Activated naive CD4-positive, alpha-beta T cell treated with anti-CD3 and anti-CD28 coated beads, Interleukin-2, amount 50 U/mL, for 72 hours (primary cell): Measurements from ENCODE around the gene TST. TPM values are rescaled to one million over a fixed set of nuclear protein-coding genes. Genes with fewer than 3 reads are reported as not detected.

ENCODE experiments used
- ATAC-seq, 2 donors: fragments of 150-1000 bp; cut with Tn5 transposase; 2 replicates each; pipeline ENCODE4 v1.10.0; 2021; ENCODE audit warnings: mild to moderate bottlenecking in 2 of 2, moderate library complexity in 2 of 2
- DNase-seq, 2 donors: peaks; one replicate each; pipeline ENCODE4 v3.0.0; 2021 to 2022; ENCODE audit warnings: low spot score in 2 of 2
- H3K27ac Mint-ChIP-seq, 2 donors: one replicate each; pipeline ENCODE4 v1.8.0; 2022; ENCODE audit warnings: mild to moderate bottlenecking in 2 of 2, mixed read lengths in 2 of 2
- H3K36me3 Mint-ChIP-seq, 2 donors: one replicate each; pipeline ENCODE4 v1.8.0; 2022; ENCODE audit warnings: mixed read lengths in 2 of 2
- H3K9me3 Mint-ChIP-seq, 2 donors: one replicate each; pipeline ENCODE4 v1.8.0; 2022; ENCODE audit warnings: mixed read lengths in 2 of 2
- total RNA-seq, 2 donors: library from RNA; stranded (reverse); gene quantifications; one replicate each; pipeline ENCODE4 v1.2.3, GENCODE V29; 2022

The TST gene
- total RNA-seq, 2 donors from 2014 or later = 5.1 to 5.3 TPM

- Mint-ChIP-seq H3K36me3 (peaks cover 13 to 14% of the 10 kb centered on the region in 2 donors), H3K9me3 (peaks cover 5 to 17% of the 10 kb centered on the region in 2 donors), H3K27ac (no peak overlapping the region)
- ATAC-seq (no peak), DNase-seq (no peak)
Measured at GRCh38 chr22:36988075-36988832, 31.0 kb downstream of the TST start.

GRCh38 chr22:36986242-36986821 is 32.9 kb downstream of the TST start:
- peaks cover 13 to 14% of the 10 kb centered on the region in 2 donors for H3K36me3 Mint-ChIP-seq
- H3K27ac Mint-ChIP-seq = no peak overlapping the region
- H3K9me3 Mint-ChIP-seq = peaks cover 5 to 17% of the 10 kb centered on the region in 2 donors
- ATAC-seq = peak; percentile 70 to 78
- peak in 1 of 2 donors; percentile 73 for DNase-seq

- no peak for ATAC-seq
- no peak for DNase-seq
- H3K27ac Mint-ChIP-seq = no peak overlapping the region
- peaks cover 13 to 14% of the 10 kb centered on the region in 2 donors for H3K36me3 Mint-ChIP-seq
- H3K9me3 Mint-ChIP-seq = peaks cover 5 to 17% of the 10 kb centered on the region in 2 donors
Measured at GRCh38 chr22:36985211-36985889, 33.9 kb downstream of the TST start.

- no peak overlapping the region for H3K27ac Mint-ChIP-seq
- ATAC-seq = no peak
- no peak for DNase-seq
- peaks cover 5 to 17% of the 10 kb centered on the region in 2 donors for H3K9me3 Mint-ChIP-seq
- peaks cover 13 to 14% of the 10 kb centered on the region in 2 donors for H3K36me3 Mint-ChIP-seq
Measured at GRCh38 chr22:36982136-36982535, 37.1 kb downstream of the TST start.

GRCh38 chr22:36981247-36981775 is 37.9 kb downstream of the TST start:
- Mint-ChIP-seq H3K27ac (no peak overlapping the region), H3K36me3 (peaks cover 12% of the 10 kb centered on the region in 2 donors), H3K9me3 (peaks cover 5 to 11% of the 10 kb centered on the region in 2 donors)
- ATAC-seq (no peak), DNase-seq (no peak)

GRCh38 chr22:36979016-36979910 is 40.0 kb downstream of the TST start:
- no peak overlapping the region for H3K27ac Mint-ChIP-seq
- H3K9me3 Mint-ChIP-seq = no peaks in the 10 kb centered on the region
- ATAC-seq (no peak), DNase-seq (no peak)
- no peaks in the 10 kb centered on the region for H3K36me3 Mint-ChIP-seq

- Mint-ChIP-seq H3K36me3 (no peaks in the 10 kb centered on the region), H3K9me3 (no peaks in the 10 kb centered on the region), H3K27ac (peak overlapping the region; percentile 86 to 96)
- peak; percentile 85 to 91 for ATAC-seq
- peak; percentile 89 to 92 for DNase-seq
Measured at GRCh38 chr22:36977947-36978660, 41.1 kb downstream of the TST start.

- H3K36me3 Mint-ChIP-seq = no peaks in the 10 kb centered on the region
- ATAC-seq (peak; percentile 88 to 97), DNase-seq (peak; percentile 70 to 86)
- peak overlapping the region; percentile 86 to 96 for H3K27ac Mint-ChIP-seq
- no peaks in the 10 kb centered on the region for H3K9me3 Mint-ChIP-seq
Measured at GRCh38 chr22:36977401-36977861, 41.8 kb downstream of the TST start.

- no peaks in the 10 kb centered on the region for H3K9me3 Mint-ChIP-seq
- DNase-seq (no peak), ATAC-seq (no peak)
- H3K27ac Mint-ChIP-seq = no peak overlapping the region
- H3K36me3 Mint-ChIP-seq = no peaks in the 10 kb centered on the region
Measured at GRCh38 chr22:36976606-36977005, 42.6 kb downstream of the TST start.

- no peaks in the 10 kb centered on the region for H3K9me3 Mint-ChIP-seq
- ATAC-seq (no peak), DNase-seq (no peak)
- H3K27ac Mint-ChIP-seq = peak overlapping the region in 1 of 2 donors; percentile 87
- no peaks in the 10 kb centered on the region for H3K36me3 Mint-ChIP-seq
Measured at GRCh38 chr22:36971341-36972125, 47.7 kb downstream of the TST start.

GRCh38 chr22:36968249-36968964 is 50.8 kb downstream of the TST start:
- no peak for DNase-seq
- no peak overlapping the region for H3K27ac Mint-ChIP-seq
- no peak for ATAC-seq
- no peaks in the 10 kb centered on the region for H3K36me3 Mint-ChIP-seq
- no peaks in the 10 kb centered on the region for H3K9me3 Mint-ChIP-seq

GRCh38 chr22:36966851-36967540 is 52.3 kb downstream of the TST start:
- Mint-ChIP-seq H3K36me3 (no peaks in the 10 kb centered on the region), H3K9me3 (no peaks in the 10 kb centered on the region), H3K27ac (no peak overlapping the region)
- ATAC-seq = no peak
- DNase-seq = no peak

- ATAC-seq (no peak), DNase-seq (no peak)
- no peaks in the 10 kb centered on the region for H3K36me3 Mint-ChIP-seq
- no peak overlapping the region for H3K27ac Mint-ChIP-seq
- no peaks in the 10 kb centered on the region for H3K9me3 Mint-ChIP-seq
Measured at GRCh38 chr22:36965696-36966095, 53.6 kb downstream of the TST start.

GRCh38 chr22:36964106-36964505 is 55.1 kb downstream of the TST start:
- H3K9me3 Mint-ChIP-seq = no peaks in the 10 kb centered on the region
- DNase-seq (no peak), ATAC-seq (no peak)
- H3K27ac Mint-ChIP-seq = no peak overlapping the region
- H3K36me3 Mint-ChIP-seq = no peaks in the 10 kb centered on the region
